Measurements from ENCODE around the gene PLXNA4.

DNA sequence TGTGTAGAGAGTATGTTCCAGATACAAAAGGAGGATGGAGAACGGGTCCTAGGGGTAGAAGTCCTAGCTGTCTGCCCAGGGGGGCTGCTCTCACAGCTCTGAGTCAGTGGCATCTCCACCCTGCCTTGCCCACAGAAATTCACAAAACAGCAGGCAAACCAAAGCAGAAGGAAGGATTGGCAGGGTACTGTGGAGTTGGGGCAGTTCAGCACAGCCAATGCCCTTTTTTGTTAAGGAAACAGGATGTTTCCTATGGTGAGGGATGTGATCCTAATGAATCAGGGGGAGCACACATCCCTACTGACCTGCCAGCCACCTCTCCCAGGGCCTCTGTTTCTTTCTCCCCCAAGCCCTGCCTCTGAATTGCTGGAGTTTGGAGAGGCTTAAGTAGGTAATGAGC, 457.6 kb downstream of the PLXNA4 start:
- no peak for TF ChIP-seq POLR2A (IDR thresholded peaks at IDR 0.05)
- TF ChIP-seq, protein P1, sequence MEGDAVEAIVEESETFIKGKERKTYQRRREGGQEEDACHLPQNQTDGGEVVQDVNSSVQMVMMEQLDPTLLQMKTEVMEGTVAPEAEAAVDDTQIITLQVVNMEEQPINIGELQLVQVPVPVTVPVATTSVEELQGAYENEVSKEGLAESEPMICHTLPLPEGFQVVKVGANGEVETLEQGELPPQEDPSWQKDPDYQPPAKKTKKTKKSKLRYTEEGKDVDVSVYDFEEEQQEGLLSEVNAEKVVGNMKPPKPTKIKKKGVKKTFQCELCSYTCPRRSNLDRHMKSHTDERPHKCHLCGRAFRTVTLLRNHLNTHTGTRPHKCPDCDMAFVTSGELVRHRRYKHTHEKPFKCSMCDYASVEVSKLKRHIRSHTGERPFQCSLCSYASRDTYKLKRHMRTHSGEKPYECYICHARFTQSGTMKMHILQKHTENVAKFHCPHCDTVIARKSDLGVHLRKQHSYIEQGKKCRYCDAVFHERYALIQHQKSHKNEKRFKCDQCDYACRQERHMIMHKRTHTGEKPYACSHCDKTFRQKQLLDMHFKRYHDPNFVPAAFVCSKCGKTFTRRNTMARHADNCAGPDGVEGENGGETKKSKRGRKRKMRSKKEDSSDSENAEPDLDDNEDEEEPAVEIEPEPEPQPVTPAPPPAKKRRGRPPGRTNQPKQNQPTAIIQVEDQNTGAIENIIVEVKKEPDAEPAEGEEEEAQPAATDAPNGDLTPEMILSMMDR (IDR thresholded peaks at IDR 0.05) = no peak

Measured in prostate gland (tissue), 2 donors.